Measurements from ENCODE around the gene SLC47A2.

DNA sequence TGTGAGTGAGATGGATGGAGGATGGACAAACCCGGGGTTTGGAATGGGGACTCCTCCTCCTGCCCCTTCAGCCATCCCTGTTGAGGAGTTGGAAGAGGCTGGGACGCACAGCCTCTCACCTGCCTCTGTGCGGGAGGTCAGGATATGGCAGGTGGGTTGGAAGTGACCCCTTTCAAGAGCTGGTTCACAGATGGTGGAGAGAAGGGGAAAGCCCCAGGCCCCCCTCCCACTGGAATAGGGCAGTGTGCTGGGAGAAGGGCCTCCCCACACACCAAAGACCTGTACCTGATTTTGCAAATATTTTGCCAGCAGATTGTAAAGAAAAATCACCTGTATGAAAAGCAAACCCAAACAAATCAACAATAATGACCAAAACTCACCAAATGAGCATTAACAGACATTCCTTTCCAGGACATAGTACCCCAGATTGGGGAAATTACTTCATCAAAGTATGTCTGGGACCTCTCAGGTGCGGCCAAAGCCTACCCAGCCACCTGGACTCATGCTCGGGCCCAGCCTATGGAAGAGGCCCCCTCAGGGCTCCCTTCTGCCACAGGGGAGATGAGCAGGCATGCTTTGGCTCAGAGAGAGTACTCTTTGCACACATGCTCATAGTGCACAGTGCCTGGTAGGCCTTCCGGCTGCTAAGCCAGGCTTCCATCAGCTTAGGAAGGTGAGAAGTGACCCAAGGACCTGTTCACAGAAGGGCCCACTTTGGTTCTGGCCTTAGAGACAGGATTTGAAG, 7.8 kb downstream of the SLC47A2 start:
- no peak for TF ChIP-seq GATA3 (IDR thresholded peaks at IDR 0.05; ENCODE audit: low read depth, low read length)
- no peak for TF ChIP-seq GATA2 (IDR thresholded peaks at IDR 0.05; ENCODE audit: low read depth, low read length)
